WERI-Rb-1 (cell line): Measurements from ENCODE around the gene AACS.
"Not testable (repeated sequence)": the region's sequence is repeated elsewhere in the genome, so short reads cannot be mapped to it uniquely, and the experiment has no call there.

ENCODE experiments used
- DNase-seq: peaks from one replicate; pipeline ENCODE4 v3.0.0-alpha.2; 2020
- H3K27ac ChIP-seq: fragments of 250-450 bp; sonication (Bioruptor Pico); 2 replicates; pipeline ENCODE4 v1.5.1; 2020; ENCODE audit warnings: mild to moderate bottlenecking, moderate library complexity
- H3K27me3 ChIP-seq: fragments of 250-450 bp; sonication (Bioruptor Pico); 2 replicates; pipeline ENCODE4 v1.5.1; 2021; ENCODE audit warnings: mild to moderate bottlenecking, low read depth, moderate library complexity; ENCODE audit not compliant: insufficient read depth, severe bottlenecking
- H3K36me3 ChIP-seq: fragments of 250-450 bp; sonication (Bioruptor Pico); 2 replicates; pipeline ENCODE4 v1.5.1; 2020; ENCODE audit warnings: mild to moderate bottlenecking, moderate library complexity
- H3K4me3 ChIP-seq: 2 replicates; pipeline ENCODE4 v1.5.1; 2011; ENCODE audit warnings: low read depth, mild to moderate bottlenecking, control low read depth, low read length
- H3K9me3 ChIP-seq: fragments of 250-450 bp; sonication (Bioruptor Pico); 2 replicates; pipeline ENCODE4 v1.5.1; 2021; ENCODE audit warnings: mild to moderate bottlenecking, moderate library complexity; ENCODE audit not compliant: severe bottlenecking
- CTCF ChIP-seq: IDR thresholded peaks from 2 replicates; pipeline ENCODE4 v1.5.1; 2011; ENCODE audit warnings: low read depth, mild to moderate bottlenecking, control low read depth, inconsistent platforms, low read length

The AACS gene

GRCh38 chr12:125061229-125061628, 4.0 kb upstream of the AACS start:
- no peak for TF ChIP-seq CTCF
- Histone ChIP-seq H3K27ac (no peak overlapping the region), H3K36me3 (no peaks in the 10 kb centered on the region), H3K27me3 (no peaks in the 10 kb centered on the region), H3K9me3 (no peaks in the 10 kb centered on the region), H3K4me3 (no peak overlapping the region)
- no peak for DNase-seq

- not testable (repeated sequence) for H3K9me3 ChIP-seq, H3K27me3 ChIP-seq, DNase-seq, H3K27ac ChIP-seq, H3K4me3 ChIP-seq
- peaks cover 11% of the 10 kb centered on the region for H3K36me3 ChIP-seq
Observed at GRCh38 chr12:125063522-125063921, 1.7 kb upstream of the AACS start.

GRCh38 chr12:125064492-125064891, 743 bp upstream of the AACS start:
- H3K36me3 ChIP-seq: peaks cover 17% of the 10 kb centered on the region
- peak overlapping the region; percentile 52 for H3K4me3 ChIP-seq
- H3K9me3 ChIP-seq: no peaks in the 10 kb centered on the region
- H3K27ac ChIP-seq: peak overlapping the region; percentile 90
- TF ChIP-seq CTCF: no peak
- no peaks in the 10 kb centered on the region for H3K27me3 ChIP-seq
- no peak for DNase-seq

GRCh38 chr12:125065919-125066570, 810 bp downstream of the AACS start:
- TF ChIP-seq CTCF: no peak
- Histone ChIP-seq H3K36me3 (peaks cover 28% of the 10 kb centered on the region), H3K9me3 (no peaks in the 10 kb centered on the region), H3K27ac (peak overlapping the region; percentile 90), H3K27me3 (no peaks in the 10 kb centered on the region), H3K4me3 (peak overlapping the region; percentile 52)
- no peak for DNase-seq

GRCh38 chr12:125068391-125068790, 3.2 kb downstream of the AACS start:
- no peaks in the 10 kb centered on the region for H3K27me3 ChIP-seq
- H3K27ac ChIP-seq: peak overlapping the region; percentile 90
- no peak overlapping the region for H3K4me3 ChIP-seq
- no peak for DNase-seq
- H3K9me3 ChIP-seq: no peaks in the 10 kb centered on the region
- peaks cover 38% of the 10 kb centered on the region for H3K36me3 ChIP-seq
- TF ChIP-seq CTCF: no peak

- Histone ChIP-seq H3K27ac (no peak overlapping the region), H3K9me3 (no peaks in the 10 kb centered on the region), H3K4me3 (no peak overlapping the region), H3K27me3 (no peaks in the 10 kb centered on the region), H3K36me3 (peaks cover 48% of the 10 kb centered on the region)
- no peak for TF ChIP-seq CTCF
- no peak for DNase-seq
Observed at GRCh38 chr12:125069616-125070015, 4.4 kb downstream of the AACS start.
